Neural progenitor cell (in vitro differentiated cells): Measurements from ENCODE around the gene SIL1. TPM values are rescaled to one million over a fixed set of nuclear protein-coding genes. Genes with fewer than 3 reads are reported as not detected.
A peak's percentile ranks its signal among the peaks of the same experiment; 100 is the strongest.

ENCODE experiments used
- DNase-seq: peaks from one replicate; pipeline ENCODE4 v3.0.0-alpha.2; 2016; ENCODE audit warnings: low spot score
- H2AFZ ChIP-seq: fragments of 200-600 bp; sonication (generic); replicated peaks from 2 replicates; pipeline ENCODE4 v1.6.1; 2016; ENCODE audit warnings: antibody characterized with exemption
- H3F3A ChIP-seq: fragments of 200-600 bp; sonication (generic); 2 replicates; pipeline ENCODE4 v1.6.1; 2016; ENCODE audit warnings: antibody characterized with exemption, low read depth
- H3K27ac ChIP-seq: fragments of 200-600 bp; sonication (generic); 2 replicates; pipeline ENCODE4 v1.5.1; 2016; ENCODE audit warnings: mild to moderate bottlenecking
- H3K27me3 ChIP-seq: fragments of 200-600 bp; sonication (generic); 2 replicates; pipeline ENCODE4 v1.6.1; 2016; ENCODE audit warnings: mild to moderate bottlenecking, moderate library complexity
- H3K36me3 ChIP-seq: fragments of 200-600 bp; sonication (generic); 2 replicates; pipeline ENCODE4 v1.5.1; 2016
- H3K4me1 ChIP-seq: fragments of 200-600 bp; sonication (generic); 2 replicates; pipeline ENCODE4 v1.6.1; 2016; ENCODE audit warnings: mixed run types
- H3K4me2 ChIP-seq: fragments of 200-600 bp; sonication (generic); 2 replicates; pipeline ENCODE4 v1.6.1; 2016
- H3K4me3 ChIP-seq: fragments of 200-600 bp; sonication (generic); 2 replicates; pipeline ENCODE4 v1.5.1; 2016
- H3K79me2 ChIP-seq: fragments of 200-600 bp; sonication (generic); 2 replicates; pipeline ENCODE4 v1.6.1; 2016; ENCODE audit warnings: low read depth
- H3K9ac ChIP-seq: fragments of 200-600 bp; sonication (generic); 2 replicates; pipeline ENCODE4 v1.6.1; 2016
- H3K9me3 ChIP-seq: fragments of 200-600 bp; sonication (generic); 2 replicates; pipeline ENCODE4 v1.5.1; 2016; ENCODE audit warnings: low read depth
- H4K20me1 ChIP-seq: fragments of 200-600 bp; sonication (generic); 2 replicates; pipeline ENCODE4 v1.6.1; 2016; ENCODE audit warnings: low read depth
- H3K27ac Mint-ChIP-seq: 3 replicates; pipeline ENCODE4 v1.8.0; 2021; ENCODE audit warnings: mixed read lengths
- H3K27me3 Mint-ChIP-seq: 2 replicates; pipeline ENCODE4 v1.8.0; 2022; ENCODE audit warnings: low read depth, mild to moderate bottlenecking, inconsistent platforms, moderate library complexity, mixed read lengths; ENCODE audit not compliant: insufficient read depth
- H3K36me3 Mint-ChIP-seq: 3 replicates; pipeline ENCODE4 v1.8.0; 2021; ENCODE audit warnings: mixed read lengths
- H3K4me1 Mint-ChIP-seq: 3 replicates; pipeline ENCODE4 v1.8.0; 2021; ENCODE audit warnings: mixed read lengths
- H3K4me3 Mint-ChIP-seq: 3 replicates; pipeline ENCODE4 v1.8.0; 2021; ENCODE audit warnings: mild to moderate bottlenecking, moderate library complexity, mixed read lengths
- H3K9me3 Mint-ChIP-seq: 3 replicates; pipeline ENCODE4 v1.8.0; 2020; ENCODE audit warnings: mixed read lengths
- EZH2 ChIP-seq: fragments of 200-600 bp; sonication (generic); IDR thresholded peaks from 2 replicates; pipeline ENCODE4 v1.6.1; 2017; ENCODE audit warnings: antibody characterized with exemption, mild to moderate bottlenecking, moderate library complexity
- EZH2phosphoT487 ChIP-seq: fragments of 200-600 bp; sonication (generic); IDR thresholded peaks from 2 replicates; pipeline ENCODE4 v1.6.1; 2017; ENCODE audit warnings: antibody characterized with exemption
- total RNA-seq: library from RNA; depleted of rRNA; stranded (reverse); fragments of >200 nt; gene quantifications from 2 replicates; pipeline ENCODE4 v1.2.3, GENCODE V29; 2015; ENCODE audit warnings: low replicate concordance
- TF ChIP-seq, protein P1 (sequence below): fragments of 200-600 bp; sonication (generic); IDR thresholded peaks from 2 replicates; pipeline ENCODE4 v1.5.1; 2017; ENCODE audit warnings: antibody characterized with exemption, mild to moderate bottlenecking

SIL1 gene
- total RNA-seq, 1 donor from 2014 or later = 5.5 TPM

DNA sequence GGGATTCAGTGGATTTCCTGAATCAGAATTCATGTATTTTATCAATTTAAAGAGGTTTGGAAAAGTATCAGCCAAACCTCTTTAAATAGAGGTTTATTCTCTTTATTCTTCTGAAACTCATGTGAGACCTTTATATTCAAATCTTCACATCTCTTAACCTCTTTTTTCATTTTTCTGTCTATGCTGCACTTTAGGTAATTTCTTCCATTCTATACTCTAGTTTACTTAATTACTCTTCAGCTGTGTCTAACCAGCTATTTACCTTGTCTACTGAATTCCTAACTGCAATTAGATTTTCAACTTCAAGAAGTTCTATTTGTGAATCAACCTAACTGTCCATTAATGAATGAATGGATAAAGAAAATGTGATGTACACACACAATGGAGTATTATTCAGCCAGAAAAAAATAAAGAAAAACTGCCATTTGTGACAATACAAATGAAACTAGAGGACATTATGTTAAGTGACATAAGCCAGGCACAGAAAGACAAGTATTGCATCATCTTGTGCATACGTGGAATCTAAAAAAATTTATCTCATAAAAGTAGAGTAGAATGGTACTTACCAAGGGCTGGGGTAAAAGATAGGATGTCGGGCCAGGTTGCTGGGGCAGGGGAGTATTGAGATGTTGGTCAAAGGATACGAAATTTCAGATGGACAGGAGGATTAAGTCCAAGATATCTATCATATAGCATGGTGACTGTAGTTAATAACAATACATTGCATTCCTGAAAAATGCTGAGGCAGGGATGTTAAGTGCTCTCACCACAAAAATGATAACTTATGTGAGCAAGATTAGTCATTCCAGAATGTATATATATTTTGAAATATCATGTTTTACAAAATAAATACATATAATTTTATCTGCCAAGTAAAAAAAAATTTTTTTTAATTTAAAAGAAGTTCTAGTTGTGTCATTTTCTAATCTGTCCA is 193.5 kb downstream of the SIL1 start:
- peaks cover 5% of the 10 kb centered on the region for H3K36me3 Mint-ChIP-seq
- H2AFZ ChIP-seq = no peak overlapping the region
- H3K27me3 Mint-ChIP-seq = no peaks in the 10 kb centered on the region
- no peaks in the 10 kb centered on the region for H3K36me3 ChIP-seq
- H3K4me1 ChIP-seq = no peaks in the 10 kb centered on the region
- DNase-seq = no peak
- no peaks in the 10 kb centered on the region for H4K20me1 ChIP-seq
- H3K4me3 Mint-ChIP-seq = no peak overlapping the region
- no peak overlapping the region for H3K27ac Mint-ChIP-seq
- no peak overlapping the region for H3K4me2 ChIP-seq
- TF ChIP-seq EZH2 (no peak), EZH2phosphoT487 (no peak)
- TF ChIP-seq, protein P1, sequence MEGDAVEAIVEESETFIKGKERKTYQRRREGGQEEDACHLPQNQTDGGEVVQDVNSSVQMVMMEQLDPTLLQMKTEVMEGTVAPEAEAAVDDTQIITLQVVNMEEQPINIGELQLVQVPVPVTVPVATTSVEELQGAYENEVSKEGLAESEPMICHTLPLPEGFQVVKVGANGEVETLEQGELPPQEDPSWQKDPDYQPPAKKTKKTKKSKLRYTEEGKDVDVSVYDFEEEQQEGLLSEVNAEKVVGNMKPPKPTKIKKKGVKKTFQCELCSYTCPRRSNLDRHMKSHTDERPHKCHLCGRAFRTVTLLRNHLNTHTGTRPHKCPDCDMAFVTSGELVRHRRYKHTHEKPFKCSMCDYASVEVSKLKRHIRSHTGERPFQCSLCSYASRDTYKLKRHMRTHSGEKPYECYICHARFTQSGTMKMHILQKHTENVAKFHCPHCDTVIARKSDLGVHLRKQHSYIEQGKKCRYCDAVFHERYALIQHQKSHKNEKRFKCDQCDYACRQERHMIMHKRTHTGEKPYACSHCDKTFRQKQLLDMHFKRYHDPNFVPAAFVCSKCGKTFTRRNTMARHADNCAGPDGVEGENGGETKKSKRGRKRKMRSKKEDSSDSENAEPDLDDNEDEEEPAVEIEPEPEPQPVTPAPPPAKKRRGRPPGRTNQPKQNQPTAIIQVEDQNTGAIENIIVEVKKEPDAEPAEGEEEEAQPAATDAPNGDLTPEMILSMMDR = no peak
- no peaks in the 10 kb centered on the region for H3K27me3 ChIP-seq
- H3K4me3 ChIP-seq = no peak overlapping the region
- H3K4me1 Mint-ChIP-seq = no peaks in the 10 kb centered on the region
- H3K9ac ChIP-seq = no peak overlapping the region
- H3K9me3 ChIP-seq = peaks cover 5% of the 10 kb centered on the region
- no peak overlapping the region for H3K27ac ChIP-seq
- H3K9me3 Mint-ChIP-seq = peaks cover 2% of the 10 kb centered on the region
- H3K79me2 ChIP-seq = no peaks in the 10 kb centered on the region
- H3F3A ChIP-seq = peaks cover 5% of the 10 kb centered on the region

DNA sequence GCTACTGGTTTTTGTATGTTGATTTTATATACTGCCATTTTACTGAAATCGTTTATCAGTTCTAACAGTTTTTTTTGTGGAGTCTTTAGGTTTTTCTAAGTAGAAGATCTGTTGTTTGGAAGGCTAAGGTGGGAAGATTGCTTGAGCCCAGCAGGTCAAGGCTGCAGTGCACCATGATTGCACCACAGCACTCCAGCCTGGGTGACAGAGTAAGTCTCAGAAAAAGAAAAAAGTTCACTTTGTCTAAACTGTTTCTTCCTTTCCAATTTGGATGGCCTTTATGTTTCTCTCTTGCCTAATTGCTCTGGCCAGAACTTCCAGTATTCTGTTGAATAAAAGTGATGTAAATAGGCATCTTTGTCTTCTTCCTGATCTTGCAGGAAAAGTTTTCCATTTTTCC is 198.5 kb downstream of the SIL1 start:
- Histone ChIP-seq H3F3A (peaks cover 17% of the 10 kb centered on the region), H3K4me1 (peaks cover 2% of the 10 kb centered on the region), H3K4me3 (no peak overlapping the region), H3K4me2 (no peak overlapping the region), H3K79me2 (no peaks in the 10 kb centered on the region), H3K27ac (no peak overlapping the region), H3K36me3 (no peaks in the 10 kb centered on the region), H2AFZ (no peak overlapping the region), H3K27me3 (no peaks in the 10 kb centered on the region), H3K9ac (no peak overlapping the region), H4K20me1 (no peaks in the 10 kb centered on the region), H3K9me3 (peaks cover 3% of the 10 kb centered on the region)
- H3K4me1 Mint-ChIP-seq = no peaks in the 10 kb centered on the region
- peaks cover 10% of the 10 kb centered on the region for H3K36me3 Mint-ChIP-seq
- H3K9me3 Mint-ChIP-seq = peaks cover 18% of the 10 kb centered on the region
- no peak overlapping the region for H3K4me3 Mint-ChIP-seq
- H3K27me3 Mint-ChIP-seq = no peaks in the 10 kb centered on the region
- TF ChIP-seq, protein P1 = no peak
- TF ChIP-seq EZH2phosphoT487 (no peak), EZH2 (no peak)
- no peak overlapping the region for H3K27ac Mint-ChIP-seq
- no peak for DNase-seq

DNA sequence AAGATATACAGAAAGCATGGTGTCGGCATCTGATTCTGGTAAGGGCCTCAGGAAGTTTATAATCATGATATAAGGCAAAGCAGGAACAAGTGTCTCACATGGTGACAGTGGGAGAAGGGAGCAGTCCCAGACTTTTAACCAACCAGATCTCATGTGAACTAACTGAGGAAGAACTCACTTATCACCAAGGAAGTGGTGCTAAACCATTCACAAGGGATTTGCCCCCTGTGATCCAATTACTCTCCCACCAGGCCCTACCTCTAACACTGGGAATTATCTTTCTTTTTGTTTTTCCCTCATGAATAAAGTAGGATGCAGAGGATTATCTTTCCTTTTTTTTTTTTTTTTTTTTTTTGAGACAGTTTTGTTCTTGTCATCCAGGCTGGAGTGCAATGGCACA is 199.6 kb downstream of the SIL1 start:
- H3K9me3 Mint-ChIP-seq = peaks cover 18% of the 10 kb centered on the region
- DNase-seq = no peak
- Histone ChIP-seq H3K9me3 (no peaks in the 10 kb centered on the region), H3K79me2 (no peaks in the 10 kb centered on the region), H3K4me1 (peaks cover 2% of the 10 kb centered on the region), H2AFZ (no peak overlapping the region), H3K9ac (no peak overlapping the region), H3K36me3 (no peaks in the 10 kb centered on the region), H3K4me2 (peak overlapping the region; percentile 42), H3K27ac (no peak overlapping the region), H3K4me3 (no peak overlapping the region), H3F3A (peaks cover 17% of the 10 kb centered on the region), H4K20me1 (no peaks in the 10 kb centered on the region), H3K27me3 (no peaks in the 10 kb centered on the region)
- no peaks in the 10 kb centered on the region for H3K27me3 Mint-ChIP-seq
- no peak overlapping the region for H3K27ac Mint-ChIP-seq
- TF ChIP-seq, protein P1 = no peak
- TF ChIP-seq EZH2 (no peak), EZH2phosphoT487 (no peak)
- H3K36me3 Mint-ChIP-seq = peaks cover 10% of the 10 kb centered on the region
- H3K4me1 Mint-ChIP-seq = no peaks in the 10 kb centered on the region
- no peak overlapping the region for H3K4me3 Mint-ChIP-seq
